ENCODE results near the gene ZNF275.

DNA sequence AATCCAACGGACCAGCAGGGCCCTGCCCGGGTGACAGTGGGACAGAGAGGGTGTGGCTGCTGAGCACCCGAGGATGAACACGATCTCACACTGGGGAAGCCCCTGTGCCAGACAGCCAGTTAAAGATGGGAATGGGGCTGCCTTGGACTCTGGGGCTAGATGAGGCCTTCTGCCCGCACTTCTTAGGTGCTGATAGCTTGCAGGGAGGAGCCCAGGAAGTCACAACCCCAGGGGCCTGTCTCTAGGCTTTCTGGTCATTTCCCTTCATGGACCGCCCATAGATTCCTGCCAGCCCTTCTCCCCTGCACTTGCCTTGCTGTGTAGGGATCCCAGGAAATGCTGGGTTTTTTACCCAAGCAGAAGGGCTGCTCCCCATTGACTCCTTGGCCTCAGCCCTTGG lies 6.2 kb downstream of the ZNF275 start:
- TF ChIP-seq TAF1 (IDR thresholded peaks at IDR 0.05; ENCODE audit: borderline replicate concordance, low read depth, low read length) (no peak), POLR2A (IDR thresholded peaks at IDR 0.05; ENCODE audit: low read depth, low read length) (no peak)
